HepG2 (cell line): ENCODE data around the gene RNU4-1. TPM values are rescaled to one million over a fixed set of nuclear protein-coding genes. Genes with fewer than 3 reads are reported as not detected.

Experiments
- AKAP8 ChIP-seq: sonication (generic); formaldehyde crosslinking; IDR thresholded peaks from 2 replicates; pipeline ENCODE4 v1.5.1; 2020; ENCODE audit warnings: mild to moderate bottlenecking, missing genetic modification reagents
- CCDC6 ChIP-seq: sonication (generic); formaldehyde crosslinking; IDR thresholded peaks from 2 replicates; pipeline ENCODE4 v1.8.1; 2022; ENCODE audit warnings: mild to moderate bottlenecking, missing genetic modification reagents, moderate library complexity
- CEBPG ChIP-seq: IDR thresholded peaks from 2 replicates; pipeline ENCODE4 v1.6.1; 2016
- GATAD1 ChIP-seq: IDR thresholded peaks from 2 replicates; pipeline ENCODE4 v1.6.1; 2016; ENCODE audit warnings: missing genetic modification reagents, missing compliant biosample characterization
- MAZ ChIP-seq, 2 experiments: sonication (generic) in 1 of 2; formaldehyde crosslinking in 1 of 2; IDR thresholded peaks; 2 replicates each; pipeline versions ENCODE4 v1.5.0 to v1.6.1; 2012 to 2020; ENCODE audit warnings: low read depth in 2 of 2, mild to moderate bottlenecking in 2 of 2, borderline replicate concordance in 1 of 2, improper control_type of control experiment in 1 of 2, low read length in 1 of 2, missing genetic modification reagents in 1 of 2, moderate library complexity in 1 of 2
- MTF2 ChIP-seq: sonication (generic); formaldehyde crosslinking; IDR thresholded peaks from 2 replicates; pipeline ENCODE4 v1.5.0; 2020; ENCODE audit warnings: missing genetic modification reagents, borderline replicate concordance
- MXD1 ChIP-seq: sonication (generic); formaldehyde crosslinking; IDR thresholded peaks from 2 replicates; pipeline ENCODE4 v1.4.0; 2020; ENCODE audit warnings: mild to moderate bottlenecking, missing genetic modification reagents
- RXRB ChIP-seq: IDR thresholded peaks from 2 replicates; pipeline ENCODE4 v1.6.1; 2016; ENCODE audit warnings: borderline replicate concordance, missing genetic modification reagents, missing compliant biosample characterization
- SMC3 ChIP-seq: IDR thresholded peaks from 2 replicates; pipeline ENCODE4 v1.6.1; 2011; ENCODE audit warnings: low read length, improper control_type of control experiment
- SNAPC2 ChIP-seq: sonication (generic); formaldehyde crosslinking; IDR thresholded peaks from 2 replicates; pipeline ENCODE4 v1.8.1; 2022; ENCODE audit warnings: mild to moderate bottlenecking, missing genetic modification reagents
- SNAPC5 ChIP-seq: sonication (generic); formaldehyde crosslinking; IDR thresholded peaks from 2 replicates; pipeline ENCODE4 v1.8.1; 2023; ENCODE audit warnings: mild to moderate bottlenecking, missing genetic modification reagents, borderline replicate concordance
- SP4 ChIP-seq: sonication (generic); formaldehyde crosslinking; IDR thresholded peaks from 2 replicates; pipeline ENCODE4 v1.8.1; 2023; ENCODE audit warnings: mild to moderate bottlenecking, missing genetic modification reagents
- TARDBP ChIP-seq: sonication (generic); formaldehyde crosslinking; IDR thresholded peaks from 2 replicates; pipeline ENCODE4 v1.8.0; 2022; ENCODE audit warnings: mild to moderate bottlenecking, missing genetic modification reagents
- TEAD3 ChIP-seq: optimal IDR thresholded peaks from 2 replicates; pipeline ENCODE3; 2016; ENCODE audit warnings: borderline replicate concordance
- TOPORS ChIP-seq: sonication (generic); formaldehyde crosslinking; IDR thresholded peaks from 2 replicates; pipeline ENCODE4 v1.8.0; 2023; ENCODE audit warnings: mild to moderate bottlenecking, missing genetic modification reagents
- USF2 ChIP-seq, 2 experiments: sonication (generic) in 1 of 2; formaldehyde crosslinking in 1 of 2; IDR thresholded peaks; 2 replicates each; pipeline versions ENCODE4 v1.5.1 to v1.6.1; 2011 to 2020; ENCODE audit warnings: borderline replicate concordance in 1 of 2, low read depth in 1 of 2, low read length in 1 of 2, mild to moderate bottlenecking in 1 of 2, missing genetic modification reagents in 1 of 2, moderate library complexity in 1 of 2
- ZNF335 ChIP-seq: sonication (generic); formaldehyde crosslinking; IDR thresholded peaks from 2 replicates; pipeline ENCODE4 v1.4.0; 2020; ENCODE audit warnings: missing genetic modification reagents
- ZNF460 ChIP-seq: sonication (generic); formaldehyde crosslinking; IDR thresholded peaks from 2 replicates; pipeline ENCODE4 v1.5.1; 2020; ENCODE audit warnings: missing genetic modification reagents, mild to moderate bottlenecking, borderline replicate concordance
- ZNF510 ChIP-seq: sonication (generic); formaldehyde crosslinking; IDR thresholded peaks from 2 replicates; pipeline ENCODE4 v1.4.0; 2020; ENCODE audit warnings: low read depth, mild to moderate bottlenecking, missing genetic modification reagents
- ZNF781 ChIP-seq: sonication (generic); formaldehyde crosslinking; IDR thresholded peaks from 2 replicates; pipeline ENCODE4 v1.5.1; 2020; ENCODE audit warnings: borderline replicate concordance, mild to moderate bottlenecking, missing genetic modification reagents; ENCODE audit errors: not compliant biosample characterization
- ZSCAN29 ChIP-seq: sonication (generic); formaldehyde crosslinking; conservative IDR thresholded peaks from 2 replicates; pipeline ENCODE4 v1.4.0; 2020; ENCODE audit warnings: mild to moderate bottlenecking, missing genetic modification reagents
- polyA plus RNA-seq, 8 experiments: library from polyadenylated mRNA; depleted of rRNA in 3 of 8; stranded (reverse) in 7 of 8; unstranded in 1 of 8; fragments of >200 nt; fragmentation: Illumina TruSeq in 4 of 8; extraction: Trizol in 4 of 8; gene quantifications; 2 replicates each; pipeline versions ENCODE4 v1.2.1 to v1.2.3, GENCODE V29; 2011 to 2016; ENCODE audit warnings: low read depth in 4 of 8, missing spikeins in 1 of 8, mixed read lengths in 1 of 8; ENCODE audit not compliant: insufficient read depth in 1 of 8
- total RNA-seq, 5 experiments: library from RNA; depleted of rRNA; stranded (reverse); fragments of >200 nt; fragmentation: Illumina TruSeq; extraction: Trizol; gene quantifications; 2 replicates each; pipeline ENCODE4 v1.2.3, GENCODE V29; 2016; ENCODE audit warnings: low read depth in 1 of 5
- TF ChIP-seq, protein P1 (sequence below): sonication (generic); formaldehyde crosslinking; IDR thresholded peaks from 2 replicates; pipeline ENCODE4 v1.5.1; 2020; ENCODE audit warnings: missing genetic modification reagents, mild to moderate bottlenecking, borderline replicate concordance
- TF ChIP-seq, protein P2 (sequence below): sonication (generic); formaldehyde crosslinking; IDR thresholded peaks from 2 replicates; pipeline ENCODE4 v1.8.1; 2023; ENCODE audit warnings: mild to moderate bottlenecking, moderate library complexity, missing genetic modification reagents

RNU4-1 gene
- total and polyA plus RNA-seq, 2 of the 13 experiments (the other 11 are each of a cell fraction or from before 2014, with no cell fraction given): 7,407 TPM; not detected in 1

DNA sequence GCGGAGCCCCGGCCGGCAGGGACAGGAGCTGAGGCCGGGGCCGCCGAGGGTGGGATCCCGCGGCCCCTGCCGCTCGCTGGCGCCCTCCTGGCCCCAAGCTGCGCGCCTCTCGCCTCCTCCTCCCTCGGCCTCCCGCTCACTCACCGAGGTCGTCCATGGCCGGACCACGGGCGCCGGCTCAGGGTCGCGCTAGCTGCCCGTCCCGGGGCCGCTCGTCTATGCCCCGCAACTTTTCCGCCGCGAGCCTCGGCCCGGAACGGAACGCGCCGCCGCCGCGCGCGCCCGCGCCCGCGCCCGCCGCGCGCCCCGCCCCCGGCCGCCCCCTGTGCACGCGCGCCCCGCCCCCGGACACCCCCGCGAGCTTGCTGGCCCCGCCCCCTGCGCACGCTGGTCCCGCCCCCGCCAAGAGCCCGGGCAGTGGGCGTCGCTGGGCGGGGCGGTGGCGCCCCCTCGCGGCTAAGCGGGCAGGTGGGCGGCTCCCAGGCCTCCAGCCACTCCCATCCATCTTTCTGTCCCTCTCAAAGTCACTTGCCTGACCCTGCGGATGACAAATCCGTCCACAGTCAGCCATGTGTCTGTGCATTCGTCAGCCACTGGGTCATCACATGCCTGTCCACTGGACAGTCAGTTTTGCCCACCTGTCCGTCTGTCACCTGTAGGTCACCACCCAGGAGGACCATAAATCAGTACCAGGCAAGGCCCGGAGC, 27.4 kb downstream of the RNU4-1 start, which contains the start of gene PXN (continued):
- TF ChIP-seq MXD1 (CRISPR knock-in tag) (no peak), SP4 (CRISPR knock-in tag) (peak; percentile 89), ZNF460 (no peak), CCDC6 (CRISPR knock-in tag) (no peak), ZNF510 (peak; percentile 53; the same call in 1 of the 2 replicates), MAZ (IDR thresholded peaks at IDR 0.05; ENCODE audit: borderline replicate concordance, low read depth, low read length) (no peak), MAZ (CRISPR knock-in tag; IDR thresholded peaks at IDR 0.05; ENCODE audit: low read depth) (peak; percentile 43; the same call in 1 of the 2 replicates), ZNF781 (no peak), USF2 (IDR thresholded peaks at IDR 0.05; ENCODE audit: low read depth, low read length) (peak; percentile 62; the same call in 1 of the 2 replicates), USF2 (CRISPR knock-in tag; IDR thresholded peaks at IDR 0.05; ENCODE audit: borderline replicate concordance) (no peak), SNAPC2 (CRISPR knock-in tag) (peak; percentile 12; the same call in 1 of the 2 replicates), AKAP8 (CRISPR knock-in tag) (no peak), TEAD3 (CRISPR knock-in tag) (peak; percentile 39), SMC3 (peak; percentile 2; the same call in 1 of the 2 replicates), ZSCAN29 (no peak), TARDBP (CRISPR knock-in tag) (peak; percentile 69), MTF2 (CRISPR knock-in tag) (no peak), TOPORS (CRISPR knock-in tag) (0 out of 2 replicates have a peak, but pooled peaks have one; percentile 43), RXRB (CRISPR knock-in tag) (peak; percentile 32; the same call in 1 of the 2 replicates), SNAPC5 (CRISPR knock-in tag) (peak; percentile 59; the same call in 1 of the 2 replicates), ZNF335 (CRISPR knock-in tag) (peak; percentile 24; the same call in 1 of the 2 replicates), GATAD1 (CRISPR knock-in tag) (0 out of 2 replicates have a peak, but pooled peaks have one; percentile 20), CEBPG (CRISPR knock-in tag) (no peak)
- TF ChIP-seq, protein P1, sequence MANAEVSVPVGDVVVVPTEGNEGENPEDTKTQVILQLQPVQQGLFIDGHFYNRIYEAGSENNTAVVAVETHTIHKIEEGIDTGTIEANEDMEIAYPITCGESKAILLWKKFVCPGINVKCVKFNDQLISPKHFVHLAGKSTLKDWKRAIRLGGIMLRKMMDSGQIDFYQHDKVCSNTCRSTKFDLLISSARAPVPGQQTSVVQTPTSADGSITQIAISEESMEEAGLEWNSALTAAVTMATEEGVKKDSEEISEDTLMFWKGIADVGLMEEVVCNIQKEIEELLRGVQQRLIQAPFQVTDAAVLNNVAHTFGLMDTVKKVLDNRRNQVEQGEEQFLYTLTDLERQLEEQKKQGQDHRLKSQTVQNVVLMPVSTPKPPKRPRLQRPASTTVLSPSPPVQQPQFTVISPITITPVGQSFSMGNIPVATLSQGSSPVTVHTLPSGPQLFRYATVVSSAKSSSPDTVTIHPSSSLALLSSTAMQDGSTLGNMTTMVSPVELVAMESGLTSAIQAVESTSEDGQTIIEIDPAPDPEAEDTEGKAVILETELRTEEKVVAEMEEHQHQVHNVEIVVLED: peak; percentile 44; the same call in 1 of the 2 replicates
- TF ChIP-seq, protein P2, sequence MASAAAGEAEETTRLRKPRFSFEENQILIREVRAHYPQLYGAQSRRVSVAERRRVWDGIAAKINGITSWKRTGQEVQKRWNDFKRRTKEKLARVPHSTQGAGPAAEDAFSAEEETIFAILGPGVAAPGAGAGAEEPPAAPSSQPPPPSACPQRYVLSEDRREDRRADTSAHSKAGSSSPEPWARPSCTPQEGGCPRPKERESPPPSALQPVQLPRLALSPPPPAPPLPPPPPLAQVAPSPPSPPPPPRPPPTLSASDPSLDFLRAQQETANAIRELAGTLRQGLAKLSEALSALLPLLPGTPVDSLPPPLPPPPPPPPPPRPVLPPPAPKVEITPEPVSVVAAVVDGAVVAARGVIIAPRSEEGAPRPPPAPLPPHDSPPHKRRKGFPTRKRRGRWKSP (CRISPR knock-in tag): 0 out of 2 replicates have a peak, but pooled peaks have one; percentile 63
